Urinary bladder (tissue), 4 donors: Measurements from ENCODE around the gene KCNG1. TPM values are rescaled to one million over a fixed set of nuclear protein-coding genes. Genes with fewer than 3 reads are reported as not detected.
"Not testable (repeated sequence)": the region's sequence is repeated elsewhere in the genome, so short reads cannot be mapped to it uniquely, and the experiment has no call there.

Experiments
- DNase-seq: peaks from one replicate; pipeline ENCODE4 v3.0.0-alpha.2; 2015; ENCODE audit errors: extremely low spot score
- H3K27ac ChIP-seq: one replicate; pipeline ENCODE4 v1.5.1; 2013; ENCODE audit warnings: low read depth, mild to moderate bottlenecking, moderate library complexity
- H3K36me3 ChIP-seq: one replicate; pipeline ENCODE4 v1.6.1; 2013; ENCODE audit warnings: mild to moderate bottlenecking, moderate library complexity; ENCODE audit not compliant: insufficient read depth
- H3K4me1 ChIP-seq: one replicate; pipeline ENCODE4 v1.6.1; 2013; ENCODE audit warnings: mild to moderate bottlenecking, moderate library complexity; ENCODE audit not compliant: insufficient read depth
- H3K4me3 ChIP-seq: one replicate; pipeline ENCODE4 v1.5.1; 2013; ENCODE audit warnings: low read depth, low read length
- WGBS: extraction: QIAGEN DNeasy Blood & Tissue Kit; methylation state at CpG from one replicate; pipeline ENCODE4 v1.1.7; 2013; 5-methylcytosine and 5-hydroxymethylcytosine counted together
- polyA plus RNA-seq: library from polyadenylated mRNA; stranded (reverse); fragments of 200-250 nt; gene quantifications from one replicate; pipeline ENCODE4 v1.2.3, GENCODE V29; 2013
- total RNA-seq: library from RNA; depleted of rRNA; stranded (reverse); fragments of >200 nt; gene quantifications from one replicate; pipeline ENCODE4 v1.2.3, GENCODE V29; 2014
- donor health status: healthy with polysubstance abuse.
- donor health status: healthy.

KCNG1 gene
- total and polyA plus RNA-seq, 2 donors, result 5.6 to 8.3 TPM

- no peak for DNase-seq
- WGBS, result 86% methylated on average over 9 of the region's 9 CpGs
- no peaks in the 10 kb centered on the region for H3K4me1 ChIP-seq
- no peak overlapping the region for H3K4me3 ChIP-seq
- no peaks in the 10 kb centered on the region for H3K36me3 ChIP-seq
- no peak overlapping the region for H3K27ac ChIP-seq
Observed at GRCh38 chr20:51046021-51046985, 23.4 kb upstream of the KCNG1 start.

- 88% methylated on average over 9 of the region's 9 CpGs for WGBS
- DNase-seq, H3K4me1 ChIP-seq, H3K27ac ChIP-seq, H3K36me3 ChIP-seq, H3K4me3 ChIP-seq: not testable (repeated sequence)
Observed at GRCh38 chr20:51045492-51045891, 22.6 kb upstream of the KCNG1 start.

GRCh38 chr20:51044796-51045195 lies 21.9 kb upstream of the KCNG1 start:
- Histone ChIP-seq H3K36me3 (no peaks in the 10 kb centered on the region), H3K4me3 (no peak overlapping the region), H3K4me1 (no peaks in the 10 kb centered on the region), H3K27ac (no peak overlapping the region)
- WGBS, result 77% methylated on average over 3 of the region's 3 CpGs
- DNase-seq, result no peak

- no peaks in the 10 kb centered on the region for H3K36me3 ChIP-seq
- WGBS, result 92% methylated on average over 5 of the region's 5 CpGs
- H3K4me1 ChIP-seq, result no peaks in the 10 kb centered on the region
- DNase-seq, result no peak
- H3K4me3 ChIP-seq, result no peak overlapping the region
- no peak overlapping the region for H3K27ac ChIP-seq
Observed at GRCh38 chr20:51043811-51044210, 20.9 kb upstream of the KCNG1 start.

GRCh38 chr20:51042657-51043247 lies 19.8 kb upstream of the KCNG1 start:
- 65% methylated on average over 7 of the region's 7 CpGs for WGBS
- no peak for DNase-seq
- H3K4me3 ChIP-seq, result no peak overlapping the region
- no peak overlapping the region for H3K27ac ChIP-seq
- no peaks in the 10 kb centered on the region for H3K4me1 ChIP-seq
- no peaks in the 10 kb centered on the region for H3K36me3 ChIP-seq

GRCh38 chr20:51042064-51042463 lies 19.2 kb upstream of the KCNG1 start:
- no peak for DNase-seq
- no peaks in the 10 kb centered on the region for H3K36me3 ChIP-seq
- no peak overlapping the region for H3K4me3 ChIP-seq
- no peak overlapping the region for H3K27ac ChIP-seq
- 64% methylated on average over 6 of the region's 6 CpGs for WGBS
- no peaks in the 10 kb centered on the region for H3K4me1 ChIP-seq

GRCh38 chr20:51037532-51038115 lies 14.7 kb upstream of the KCNG1 start:
- WGBS, result 93% methylated on average over 14 of the region's 14 CpGs
- H3K36me3 ChIP-seq, result no peaks in the 10 kb centered on the region
- no peaks in the 10 kb centered on the region for H3K4me1 ChIP-seq
- H3K27ac ChIP-seq, result no peak overlapping the region
- no peak for DNase-seq
- H3K4me3 ChIP-seq, result no peak overlapping the region

- H3K27ac ChIP-seq, result no peak overlapping the region
- no peak overlapping the region for H3K4me3 ChIP-seq
- no peak for DNase-seq
- WGBS, result 84% methylated on average over 7 of the region's 7 CpGs
- H3K4me1 ChIP-seq, result no peaks in the 10 kb centered on the region
- no peaks in the 10 kb centered on the region for H3K36me3 ChIP-seq
Observed at GRCh38 chr20:51036827-51037531, 14.1 kb upstream of the KCNG1 start.

- no peak for DNase-seq
- 62% methylated on average over 4 of the region's 4 CpGs for WGBS
Observed at GRCh38 chr20:51036226-51036625, 13.3 kb upstream of the KCNG1 start.

GRCh38 chr20:51034988-51035656 lies 12.2 kb upstream of the KCNG1 start:
- H3K27ac ChIP-seq, result no peak overlapping the region
- WGBS, result 74% methylated on average over 9 of the region's 9 CpGs
- no peaks in the 10 kb centered on the region for H3K36me3 ChIP-seq
- no peak overlapping the region for H3K4me3 ChIP-seq
- H3K4me1 ChIP-seq, result no peaks in the 10 kb centered on the region
- DNase-seq, result no peak

More at GRCh38 chr20:51036226-51036625, 13.3 kb upstream of the KCNG1 start:
- Histone ChIP-seq H3K36me3 (no peaks in the 10 kb centered on the region), H3K4me3 (no peak overlapping the region), H3K4me1 (no peaks in the 10 kb centered on the region), H3K27ac (no peak overlapping the region)

GRCh38 chr20:51034476-51034875 lies 11.6 kb upstream of the KCNG1 start:
- H3K27ac ChIP-seq, result no peak overlapping the region
- no peak overlapping the region for H3K4me3 ChIP-seq
- no peaks in the 10 kb centered on the region for H3K36me3 ChIP-seq
- WGBS, result 73% methylated on average over 2 of the region's 2 CpGs
- DNase-seq, result no peak
- H3K4me1 ChIP-seq, result no peaks in the 10 kb centered on the region

- H3K4me3 ChIP-seq, result no peak overlapping the region
- no peak overlapping the region for H3K27ac ChIP-seq
- WGBS, result 33% methylated on average over 17 of the region's 17 CpGs
- H3K4me1 ChIP-seq, result no peaks in the 10 kb centered on the region
- no peak for DNase-seq
- no peaks in the 10 kb centered on the region for H3K36me3 ChIP-seq
Observed at GRCh38 chr20:51029963-51030920, 7.3 kb upstream of the KCNG1 start.
